ENCODE measurements around the gene SF3A2.

Gene SF3A2

DNA sequence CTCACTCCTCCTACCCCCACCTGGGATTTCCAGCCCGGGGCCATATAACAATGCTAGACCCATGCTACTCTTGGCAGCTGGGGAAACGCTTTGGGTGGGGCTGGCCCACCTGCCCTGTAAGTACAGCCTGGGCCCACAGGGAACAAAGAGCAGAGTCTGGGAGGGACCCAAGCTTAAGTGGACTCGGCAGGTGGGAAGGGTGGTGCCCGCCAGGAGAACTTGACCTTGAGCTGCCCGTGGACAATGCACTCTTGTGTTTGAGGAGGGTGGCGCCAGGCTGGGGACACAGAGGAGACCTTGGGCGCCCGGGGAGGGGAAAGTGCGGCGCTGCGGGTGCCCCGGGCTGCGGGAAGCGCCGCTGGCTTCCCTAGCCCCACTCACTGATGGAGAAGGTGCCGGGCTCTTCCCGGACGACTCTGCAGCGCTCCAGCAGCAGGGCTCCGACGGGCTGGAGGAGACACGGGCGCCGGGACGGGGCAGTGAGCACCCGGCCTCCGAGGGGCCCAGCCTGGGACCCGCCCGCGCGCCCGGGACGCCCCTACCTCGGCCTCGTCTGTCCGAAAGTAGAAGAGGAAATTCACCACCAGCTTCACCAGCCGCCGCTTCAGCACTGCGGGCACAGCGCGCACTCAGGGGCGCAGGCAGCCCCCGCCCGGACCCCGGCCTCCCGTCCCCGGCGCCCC is 1.1 kb upstream of the SF3A2 start:
- TF ChIP-seq EZH2 (IDR thresholded peaks at IDR 0.05; ENCODE audit: borderline replicate concordance, low read depth, low read length, severe bottlenecking), result no peak
- TF ChIP-seq, protein P1, sequence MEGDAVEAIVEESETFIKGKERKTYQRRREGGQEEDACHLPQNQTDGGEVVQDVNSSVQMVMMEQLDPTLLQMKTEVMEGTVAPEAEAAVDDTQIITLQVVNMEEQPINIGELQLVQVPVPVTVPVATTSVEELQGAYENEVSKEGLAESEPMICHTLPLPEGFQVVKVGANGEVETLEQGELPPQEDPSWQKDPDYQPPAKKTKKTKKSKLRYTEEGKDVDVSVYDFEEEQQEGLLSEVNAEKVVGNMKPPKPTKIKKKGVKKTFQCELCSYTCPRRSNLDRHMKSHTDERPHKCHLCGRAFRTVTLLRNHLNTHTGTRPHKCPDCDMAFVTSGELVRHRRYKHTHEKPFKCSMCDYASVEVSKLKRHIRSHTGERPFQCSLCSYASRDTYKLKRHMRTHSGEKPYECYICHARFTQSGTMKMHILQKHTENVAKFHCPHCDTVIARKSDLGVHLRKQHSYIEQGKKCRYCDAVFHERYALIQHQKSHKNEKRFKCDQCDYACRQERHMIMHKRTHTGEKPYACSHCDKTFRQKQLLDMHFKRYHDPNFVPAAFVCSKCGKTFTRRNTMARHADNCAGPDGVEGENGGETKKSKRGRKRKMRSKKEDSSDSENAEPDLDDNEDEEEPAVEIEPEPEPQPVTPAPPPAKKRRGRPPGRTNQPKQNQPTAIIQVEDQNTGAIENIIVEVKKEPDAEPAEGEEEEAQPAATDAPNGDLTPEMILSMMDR (IDR thresholded peaks at IDR 0.05; ENCODE audit: borderline replicate concordance, extremely low read depth, low read length, poor library complexity, severe bottlenecking), result no peak
- Histone ChIP-seq H3K9ac (ENCODE audit: low read depth, low read length) (peak overlapping the region; percentile 99), H4K20me1 (ENCODE audit: insufficient read depth, low read length) (peaks cover 72% of the 10 kb centered on the region), H3K9me3 (ENCODE audit: insufficient read depth, low read length, severe bottlenecking) (no peaks in the 10 kb centered on the region), H3K27me3 (ENCODE audit: insufficient read depth, low read length, poor library complexity) (no peaks in the 10 kb centered on the region), H3K4me1 (ENCODE audit: insufficient read depth, low read length) (peaks cover 62% of the 10 kb centered on the region), H3K79me2 (ENCODE audit: insufficient read depth, low read length) (peaks cover 92% of the 10 kb centered on the region), H3K4me3 (ENCODE audit: low read depth in 1 of 2, low read length in 2 of 2) (peak overlapping the region; percentile 64 to 88), H3K4me2 (ENCODE audit: insufficient read depth, low read length) (peak overlapping the region; percentile 82), H3K36me3 (ENCODE audit: insufficient read depth, low read length) (peaks cover 64% of the 10 kb centered on the region), H3K27ac (ENCODE audit: low read length) (peak overlapping the region; percentile 96), H2AFZ (ENCODE audit: low read depth, low read length) (peak overlapping the region; percentile 63)
- DNase-seq (peak; percentile 46), ATAC-seq (ENCODE audit: insufficient read depth, low read depth) (peak; percentile 2; the same call in 2 of the 3 replicates)

DNA sequence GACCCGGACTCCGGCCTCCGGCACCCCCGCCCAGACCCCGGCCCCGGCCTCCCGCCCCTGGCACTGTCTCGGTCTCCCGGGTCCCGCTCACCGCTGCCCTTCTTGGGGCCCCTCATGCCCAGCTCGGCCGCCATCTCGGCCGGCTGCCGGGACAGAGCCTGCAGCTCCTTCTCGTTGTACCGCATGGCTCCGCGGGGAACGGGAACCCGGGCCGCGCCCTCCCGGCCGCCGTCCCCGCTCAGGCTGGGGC is 635 bp upstream of the SF3A2 start:
- H3K9me3 ChIP-seq (ENCODE audit: insufficient read depth, low read length, severe bottlenecking), result no peaks in the 10 kb centered on the region
- peak overlapping the region; percentile 63 for H2AFZ ChIP-seq (ENCODE audit: low read depth, low read length)
- H4K20me1 ChIP-seq (ENCODE audit: insufficient read depth, low read length), result peaks cover 72% of the 10 kb centered on the region
- H3K4me1 ChIP-seq (ENCODE audit: insufficient read depth, low read length), result peaks cover 66% of the 10 kb centered on the region
- peaks cover 64% of the 10 kb centered on the region for H3K36me3 ChIP-seq (ENCODE audit: insufficient read depth, low read length)
- peak overlapping the region; percentile 99 for H3K9ac ChIP-seq (ENCODE audit: low read depth, low read length)
- peak overlapping the region; percentile 82 for H3K4me2 ChIP-seq (ENCODE audit: insufficient read depth, low read length)
- no peak for TF ChIP-seq EZH2 (IDR thresholded peaks at IDR 0.05; ENCODE audit: borderline replicate concordance, low read depth, low read length, severe bottlenecking)
- TF ChIP-seq, protein P1 (IDR thresholded peaks at IDR 0.05; ENCODE audit: borderline replicate concordance, extremely low read depth, low read length, poor library complexity, severe bottlenecking), result no peak
- H3K79me2 ChIP-seq (ENCODE audit: insufficient read depth, low read length), result peaks cover 93% of the 10 kb centered on the region
- DNase-seq (no peak), ATAC-seq (ENCODE audit: insufficient read depth, low read depth) (no peak)
- no peaks in the 10 kb centered on the region for H3K27me3 ChIP-seq (ENCODE audit: insufficient read depth, low read length, poor library complexity)
- H3K27ac ChIP-seq (ENCODE audit: low read length), result peak overlapping the region; percentile 96
- H3K4me3 ChIP-seq (ENCODE audit: low read depth in 1 of 2, low read length in 2 of 2), result peak overlapping the region; percentile 64 to 88; a peak in 3 of 4 replicates

DNA sequence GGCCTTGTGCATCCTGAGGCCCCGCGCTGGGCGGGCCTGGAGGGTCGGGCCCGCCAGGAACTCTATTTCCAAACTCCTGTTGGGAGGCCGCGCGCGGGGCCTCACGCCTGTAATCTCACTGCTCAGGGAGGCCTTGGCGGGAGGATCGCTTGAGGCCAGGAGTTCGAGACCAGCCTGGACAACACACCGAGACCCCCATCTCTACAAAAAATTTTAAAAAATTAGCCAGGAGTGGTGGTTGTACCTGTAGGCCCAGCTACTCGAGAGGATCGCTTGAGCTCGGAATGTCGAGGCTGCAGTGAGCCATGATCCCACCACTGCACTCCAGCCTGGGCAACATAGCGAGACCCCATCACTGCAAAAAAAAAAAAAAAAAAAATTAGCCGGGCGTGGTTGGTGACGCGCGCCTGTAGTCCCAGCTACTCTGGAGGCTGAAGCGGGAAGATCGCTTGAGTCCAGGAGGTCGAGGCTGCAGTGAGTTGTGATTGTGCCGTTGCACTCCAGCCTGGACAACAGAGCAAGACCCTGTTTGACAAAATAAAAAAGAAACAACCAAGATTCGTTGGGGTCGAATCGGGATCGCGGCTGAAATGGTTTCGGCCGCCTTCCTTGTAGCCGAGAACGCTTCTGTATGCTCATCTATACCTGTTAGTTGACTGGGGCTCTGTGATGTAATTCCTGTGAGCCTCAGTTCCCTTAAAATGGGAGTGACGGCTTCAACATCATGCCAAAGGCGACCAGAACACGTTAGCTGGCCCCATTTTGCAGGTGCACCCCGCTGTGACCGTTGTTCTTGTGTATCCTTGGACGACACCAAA is 636 bp downstream of the SF3A2 start:
- Histone ChIP-seq H3K79me2 (ENCODE audit: insufficient read depth, low read length) (peaks cover 98% of the 10 kb centered on the region), H3K27me3 (ENCODE audit: insufficient read depth, low read length, poor library complexity) (no peaks in the 10 kb centered on the region), H3K36me3 (ENCODE audit: insufficient read depth, low read length) (peaks cover 67% of the 10 kb centered on the region), H3K27ac (ENCODE audit: low read length) (peak overlapping the region; percentile 96), H3K9me3 (ENCODE audit: insufficient read depth, low read length, severe bottlenecking) (no peaks in the 10 kb centered on the region), H2AFZ (ENCODE audit: low read depth, low read length) (peak overlapping the region; percentile 77), H3K4me2 (ENCODE audit: insufficient read depth, low read length) (peak overlapping the region; percentile 82), H4K20me1 (ENCODE audit: insufficient read depth, low read length) (peaks cover 75% of the 10 kb centered on the region), H3K4me3 (ENCODE audit: low read depth in 1 of 2, low read length in 2 of 2) (peak overlapping the region; percentile 64 to 90; a peak in 3 of 4 replicates), H3K4me1 (ENCODE audit: insufficient read depth, low read length) (peaks cover 77% of the 10 kb centered on the region), H3K9ac (ENCODE audit: low read depth, low read length) (peak overlapping the region; percentile 99)
- no peak for ATAC-seq (ENCODE audit: insufficient read depth, low read depth)
- TF ChIP-seq EZH2 (IDR thresholded peaks at IDR 0.05; ENCODE audit: borderline replicate concordance, low read depth, low read length, severe bottlenecking), result no peak
- TF ChIP-seq, protein P1 (IDR thresholded peaks at IDR 0.05; ENCODE audit: borderline replicate concordance, extremely low read depth, low read length, poor library complexity, severe bottlenecking), result no peak
- no peak for DNase-seq

All from DND-41 (cell line).